GM18520 (cell line): ENCODE measurements around the gene MSI2.
"Not testable (repeated sequence)": the region's sequence is repeated elsewhere in the genome, so short reads cannot be mapped to it uniquely, and the experiment has no call there.

ENCODE experiments used
- ATAC-seq: cut with Tn5 transposase; IDR thresholded peaks from one replicate; pipeline ENCODE4 v1.9.1; 2021; ENCODE audit not compliant: unreplicated experiment

Gene MSI2

GRCh38 chr17:57490890-57491289 lies 234.6 kb downstream of the MSI2 start:
- no peak for ATAC-seq

GRCh38 chr17:57493171-57493570 lies 236.8 kb downstream of the MSI2 start:
- no peak for ATAC-seq

- no peak for ATAC-seq
Measured at GRCh38 chr17:57493625-57494024, 237.3 kb downstream of the MSI2 start.

GRCh38 chr17:57494443-57494842 lies 238.1 kb downstream of the MSI2 start:
- no peak for ATAC-seq

- ATAC-seq, result no peak
Measured at GRCh38 chr17:57495771-57496170, 239.4 kb downstream of the MSI2 start.

- no peak for ATAC-seq
Measured at GRCh38 chr17:57496382-57496781, 240.1 kb downstream of the MSI2 start.

GRCh38 chr17:57498443-57498842 lies 242.1 kb downstream of the MSI2 start:
- no peak for ATAC-seq

GRCh38 chr17:57499221-57499620 lies 242.9 kb downstream of the MSI2 start:
- not testable (repeated sequence) for ATAC-seq

- ATAC-seq, result no peak
Measured at GRCh38 chr17:57499648-57500049, 243.3 kb downstream of the MSI2 start.

GRCh38 chr17:57501016-57501415 lies 244.7 kb downstream of the MSI2 start:
- ATAC-seq, result no peak

- no peak for ATAC-seq
Measured at GRCh38 chr17:57502022-57502421, 245.7 kb downstream of the MSI2 start.

GRCh38 chr17:57502811-57503241 lies 246.5 kb downstream of the MSI2 start:
- no peak for ATAC-seq

GRCh38 chr17:57504208-57504607 lies 247.9 kb downstream of the MSI2 start:
- no peak for ATAC-seq

GRCh38 chr17:57505841-57506773 lies 249.8 kb downstream of the MSI2 start:
- no peak for ATAC-seq

GRCh38 chr17:57506774-57507127 lies 250.4 kb downstream of the MSI2 start:
- ATAC-seq, result no peak

- ATAC-seq, result no peak
Measured at GRCh38 chr17:57507828-57508227, 251.5 kb downstream of the MSI2 start.

- ATAC-seq, result no peak
Measured at GRCh38 chr17:57508671-57509070, 252.3 kb downstream of the MSI2 start.

- no peak for ATAC-seq
Measured at GRCh38 chr17:57511475-57512123, 255.3 kb downstream of the MSI2 start.

- ATAC-seq, result no peak
Measured at GRCh38 chr17:57512258-57512657, 255.9 kb downstream of the MSI2 start.

- no peak for ATAC-seq
Measured at GRCh38 chr17:57512691-57513090, 256.4 kb downstream of the MSI2 start.

GRCh38 chr17:57513569-57513968 lies 257.2 kb downstream of the MSI2 start:
- ATAC-seq, result no peak

- no peak for ATAC-seq
Measured at GRCh38 chr17:57514614-57515013, 258.3 kb downstream of the MSI2 start.
